GM19099 (cell line): ENCODE results near the gene VPS16.

Experiments used
- POLR2A ChIP-seq: IDR thresholded peaks from 3 replicates; pipeline ENCODE4 v1.6.1; 2011; ENCODE audit warnings: low read depth; ENCODE audit not compliant: insufficient read length; ENCODE audit errors: extremely low read depth

Gene VPS16

GRCh38 chr20:2801286-2801728 is 39.2 kb upstream of the VPS16 start:
- no peak for TF ChIP-seq POLR2A

- TF ChIP-seq POLR2A: no peak
Measured at GRCh38 chr20:2804041-2804828, 36.3 kb upstream of the VPS16 start.

GRCh38 chr20:2804852-2805688 is 35.5 kb upstream of the VPS16 start:
- no peak for TF ChIP-seq POLR2A

- no peak for TF ChIP-seq POLR2A
Measured at GRCh38 chr20:2805689-2806350, 34.7 kb upstream of the VPS16 start.

GRCh38 chr20:2806351-2806701 is 34.2 kb upstream of the VPS16 start:
- TF ChIP-seq POLR2A: no peak

GRCh38 chr20:2807019-2807418 is 33.5 kb upstream of the VPS16 start:
- no peak for TF ChIP-seq POLR2A

GRCh38 chr20:2809690-2810089 is 30.9 kb upstream of the VPS16 start:
- TF ChIP-seq POLR2A: no peak

- no peak for TF ChIP-seq POLR2A
Measured at GRCh38 chr20:2812189-2812588, 28.4 kb upstream of the VPS16 start.

GRCh38 chr20:2814076-2814475 is 26.5 kb upstream of the VPS16 start:
- TF ChIP-seq POLR2A: no peak

- no peak for TF ChIP-seq POLR2A
Measured at GRCh38 chr20:2814587-2815051, 25.9 kb upstream of the VPS16 start, which contains the start of gene C20orf141. C20orf141 (plus strand) TSS chr20:2814987; CDS start chr20:2815185, 198 bp downstream.

GRCh38 chr20:2815242-2815900 is 25.2 kb upstream of the VPS16 start:
- TF ChIP-seq POLR2A: no peak

- TF ChIP-seq POLR2A: no peak
Measured at GRCh38 chr20:2816030-2816582, 24.4 kb upstream of the VPS16 start, which contains the start of gene TMEM239. TMEM239 (plus strand) TSS chr20:2816364; CDS start chr20:2816555, 191 bp downstream.

- no peak for TF ChIP-seq POLR2A
Measured at GRCh38 chr20:2816583-2817340, 23.8 kb upstream of the VPS16 start.

- no peak for TF ChIP-seq POLR2A
Measured at GRCh38 chr20:2817341-2817726, 23.2 kb upstream of the VPS16 start.
